Testis (tissue), 2 donors: ENCODE measurements around the gene MAGI1.

Experiments used
- CTCF ChIP-seq, 3 experiments: fragments of 450-650 bp in 2 of 3; fragments of 200-600 bp in 1 of 3; sonication (generic) in 1 of 3; IDR thresholded peaks; one replicate each; pipeline ENCODE4 v1.5.1; 2016 to 2019; ENCODE audit warnings: antibody characterized with exemption in 3 of 3, mild to moderate bottlenecking in 2 of 3, moderate library complexity in 1 of 3
- POLR2A ChIP-seq: fragments of 450-650 bp; IDR thresholded peaks from one replicate; pipeline ENCODE4 v1.6.1; 2017; ENCODE audit warnings: antibody characterized with exemption, mild to moderate bottlenecking, moderate library complexity

GRCh38 chr3:65714134-65714533 lies 324.6 kb downstream of the MAGI1 start:
- TF ChIP-seq CTCF (IDR thresholded peaks at IDR 0.05) = no peak
- TF ChIP-seq POLR2A = no peak
